ENCODE results near the gene PAQR8. TPM values are rescaled to one million over a fixed set of nuclear protein-coding genes. Genes with fewer than 3 reads are reported as not detected.
"Not testable (repeated sequence)": the region's sequence is repeated elsewhere in the genome, so short reads cannot be mapped to it uniquely, and the experiment has no call there.

Gene PAQR8
- total RNA-seq, 1 experiment from 2014 or later, result 3.2 TPM

DNA sequence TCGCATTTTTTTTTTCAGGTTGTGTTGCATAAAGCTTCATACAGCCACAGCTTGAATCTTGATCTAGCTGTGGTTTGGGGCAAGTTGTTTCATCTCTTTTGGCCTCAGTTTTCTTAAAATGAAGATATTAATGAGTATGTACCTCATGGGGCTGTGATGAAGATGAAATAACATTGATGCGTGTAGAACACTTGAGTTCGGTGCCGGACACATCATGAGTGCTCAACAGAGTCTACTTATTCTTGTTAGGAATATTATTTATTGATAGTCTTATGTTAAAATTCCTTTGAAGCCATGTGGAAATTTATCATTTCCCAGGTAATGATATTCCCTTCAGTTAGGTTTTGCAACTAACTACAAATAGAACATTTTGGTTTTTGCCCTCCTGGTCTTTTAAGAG is 3.4 kb downstream of the PAQR8 start:
- Histone ChIP-seq H3K9me3 (no peaks in the 10 kb centered on the region), H3K36me3 (no peaks in the 10 kb centered on the region), H3K4me3 (no peak overlapping the region), H3K27me3 (no peaks in the 10 kb centered on the region)
- DNase-seq, result no peak

DNA sequence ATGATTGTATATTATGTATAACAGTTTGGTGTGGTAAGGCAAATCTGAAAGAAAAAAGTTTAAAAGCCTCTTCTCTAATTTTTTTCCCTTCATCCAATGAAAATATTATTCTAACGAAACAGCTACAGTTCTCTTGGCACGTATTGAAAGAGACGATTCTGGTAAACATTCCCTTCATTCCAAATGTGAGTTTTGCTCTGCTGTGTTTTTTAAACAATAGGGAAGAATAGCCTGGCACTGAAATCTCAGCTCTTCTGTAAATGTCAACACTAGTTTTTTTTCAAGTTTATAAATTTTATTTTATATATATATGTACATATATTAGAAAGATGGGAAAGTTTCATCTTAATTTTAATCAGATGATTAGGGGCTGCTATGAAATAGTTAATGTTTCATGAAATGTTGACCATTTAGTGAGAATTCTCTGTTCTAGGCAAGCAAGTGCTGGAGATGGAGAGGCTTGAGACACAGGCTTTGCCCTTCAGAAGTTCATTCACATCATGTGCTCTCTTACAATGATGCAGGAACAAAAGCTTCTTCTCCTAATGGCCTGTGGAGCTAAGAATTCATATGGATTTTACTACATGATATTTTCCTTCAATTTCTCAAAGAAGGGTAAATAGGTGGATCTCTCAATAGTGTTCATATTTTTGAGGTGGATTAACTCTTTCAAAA is 4.1 kb downstream of the PAQR8 start:
- H3K36me3 ChIP-seq, result no peaks in the 10 kb centered on the region
- H3K9me3 ChIP-seq, result no peaks in the 10 kb centered on the region
- no peaks in the 10 kb centered on the region for H3K27me3 ChIP-seq
- H3K4me3 ChIP-seq, result no peak overlapping the region
- no peak for DNase-seq

- Histone ChIP-seq H3K9me3 (no peaks in the 10 kb centered on the region), H3K36me3 (no peaks in the 10 kb centered on the region), H3K4me3 (no peak overlapping the region), H3K27me3 (no peaks in the 10 kb centered on the region)
- DNase-seq, result no peak
These were observed 6.1 kb downstream of the PAQR8 start for GRCh38 chr6:52368002-52368401.

GRCh38 chr6:52369234-52369633 is 7.3 kb downstream of the PAQR8 start:
- H3K4me3 ChIP-seq, result no peak overlapping the region
- no peaks in the 10 kb centered on the region for H3K36me3 ChIP-seq
- DNase-seq, result no peak
- no peaks in the 10 kb centered on the region for H3K27me3 ChIP-seq
- H3K9me3 ChIP-seq, result peaks cover 4% of the 10 kb centered on the region; the same call in 1 of the 2 replicates

- Histone ChIP-seq H3K9me3 (peaks cover 5% of the 10 kb centered on the region; the same call in 1 of the 2 replicates), H3K27me3 (no peaks in the 10 kb centered on the region), H3K36me3 (no peaks in the 10 kb centered on the region), H3K4me3 (no peak overlapping the region)
- no peak for DNase-seq
These were observed 9.8 kb downstream of the PAQR8 start for GRCh38 chr6:52371656-52372191.

DNA sequence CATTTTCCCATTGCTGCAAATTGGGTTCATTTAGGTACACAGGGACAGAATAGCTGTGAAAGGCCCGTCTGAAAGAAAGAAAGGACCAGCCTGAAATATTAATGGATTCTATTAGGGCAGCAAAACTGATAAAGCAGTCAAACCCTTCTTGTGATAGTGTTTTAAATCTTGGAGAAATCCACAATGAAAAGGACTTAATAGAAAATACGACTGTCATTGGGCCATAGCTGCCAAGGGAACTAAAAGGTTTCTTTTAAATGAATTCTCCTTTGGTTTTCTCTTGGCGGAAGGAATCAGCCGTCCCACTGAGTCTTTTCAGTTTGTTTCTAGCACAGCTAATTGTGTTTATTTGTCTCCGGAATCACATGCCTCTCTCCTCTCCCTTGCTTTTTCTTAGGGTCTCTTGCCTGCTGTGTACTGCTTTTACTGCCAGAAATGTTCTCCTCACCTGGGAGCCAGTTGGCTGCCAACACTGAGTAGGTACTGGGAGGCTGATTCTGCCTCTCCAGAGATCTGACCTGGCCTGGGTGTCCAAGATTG is 11.3 kb downstream of the PAQR8 start:
- no peaks in the 10 kb centered on the region for H3K27me3 ChIP-seq
- H3K36me3 ChIP-seq, result no peaks in the 10 kb centered on the region
- DNase-seq, result no peak
- H3K9me3 ChIP-seq, result peaks cover 5% of the 10 kb centered on the region; the same call in 1 of the 2 replicates
- no peak overlapping the region for H3K4me3 ChIP-seq

- Histone ChIP-seq H3K27me3 (no peaks in the 10 kb centered on the region), H3K36me3 (no peaks in the 10 kb centered on the region), H3K9me3 (peaks cover 5% of the 10 kb centered on the region; the same call in 1 of the 2 replicates), H3K4me3 (no peak overlapping the region)
- no peak for DNase-seq
These were observed 12.3 kb downstream of the PAQR8 start for GRCh38 chr6:52374247-52374646.

DNA sequence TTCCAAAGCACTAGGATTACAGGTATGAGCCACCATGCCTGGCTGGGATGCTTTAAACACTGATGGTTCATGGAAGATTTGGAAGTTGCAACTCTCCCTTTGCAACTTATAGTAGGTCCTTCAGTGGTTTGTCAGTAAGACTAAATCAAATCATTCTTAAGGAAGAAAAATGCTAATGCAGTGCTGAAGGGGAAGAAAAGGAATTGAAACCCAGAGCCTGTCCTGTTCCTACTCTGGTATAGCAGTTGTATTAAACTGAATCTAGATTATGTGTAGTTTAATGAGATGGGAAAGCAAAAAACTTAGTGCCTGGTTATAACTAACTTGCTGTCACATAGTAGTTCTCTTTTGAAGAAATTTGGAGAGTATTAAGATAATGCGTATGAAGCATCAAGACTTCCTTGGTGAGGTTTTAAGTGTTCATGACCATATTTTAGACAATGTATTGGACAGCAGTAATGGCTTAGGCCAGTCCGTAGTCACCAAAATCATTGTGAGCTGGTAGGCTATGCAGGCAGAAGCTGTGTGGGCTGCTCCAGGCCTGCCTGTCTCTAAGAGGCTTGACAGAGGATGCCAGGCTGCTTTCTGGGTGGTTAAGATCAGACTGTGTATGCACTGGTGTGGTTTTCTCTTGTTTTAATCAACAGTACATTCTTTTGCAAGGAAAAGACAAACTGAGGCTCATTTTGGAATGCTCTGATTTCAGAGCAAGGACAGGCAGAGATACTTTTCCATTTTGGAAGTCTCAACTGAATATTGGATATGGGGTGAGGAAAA is 14.0 kb downstream of the PAQR8 start:
- no peaks in the 10 kb centered on the region for H3K27me3 ChIP-seq
- no peak overlapping the region for H3K4me3 ChIP-seq
- H3K9me3 ChIP-seq, result peaks cover 5% of the 10 kb centered on the region; the same call in 1 of the 2 replicates
- H3K36me3 ChIP-seq, result no peaks in the 10 kb centered on the region
- no peak for DNase-seq

- no peaks in the 10 kb centered on the region for H3K27me3 ChIP-seq
- peaks cover 5% of the 10 kb centered on the region; the same call in 1 of the 2 replicates for H3K9me3 ChIP-seq
- H3K4me3 ChIP-seq, result no peak overlapping the region
- DNase-seq, result no peak
- H3K36me3 ChIP-seq, result no peaks in the 10 kb centered on the region
These were observed 14.8 kb downstream of the PAQR8 start for GRCh38 chr6:52376763-52377162.

DNA sequence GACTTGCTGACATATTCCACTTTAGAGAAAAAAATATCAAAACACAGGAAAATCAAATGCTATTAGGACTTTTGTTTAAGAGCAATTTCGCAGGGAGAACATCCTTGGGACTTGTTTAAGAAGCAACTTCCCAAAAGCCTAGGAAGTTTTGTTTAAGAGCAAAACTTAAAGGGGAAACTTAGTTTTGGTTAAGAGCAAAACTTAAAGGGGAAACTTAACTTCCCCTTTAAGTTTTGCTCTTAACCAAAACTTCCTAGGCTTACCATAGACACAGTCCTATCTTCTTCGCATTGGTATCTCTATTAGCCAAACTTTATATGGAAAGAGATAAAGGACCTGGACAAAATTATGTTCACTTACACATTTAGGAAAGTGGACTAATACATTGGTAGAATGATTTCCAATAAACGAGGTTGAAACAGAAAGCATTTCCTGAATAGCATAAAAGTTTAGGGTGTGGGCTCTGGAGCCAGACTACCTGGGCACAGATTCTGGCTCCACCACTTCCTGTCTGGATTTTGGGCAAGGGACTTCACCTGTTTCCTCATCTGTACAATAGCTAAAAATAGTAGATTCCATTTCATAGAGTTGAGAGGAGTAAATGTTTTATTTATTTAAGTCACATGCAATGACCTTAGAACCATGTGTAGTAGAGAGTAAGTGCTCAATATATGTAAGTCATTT is 15.7 kb downstream of the PAQR8 start:
- H3K36me3 ChIP-seq, result no peaks in the 10 kb centered on the region
- peaks cover 5% of the 10 kb centered on the region; the same call in 1 of the 2 replicates for H3K9me3 ChIP-seq
- no peaks in the 10 kb centered on the region for H3K27me3 ChIP-seq
- no peak for DNase-seq
- H3K4me3 ChIP-seq, result no peak overlapping the region

DNA sequence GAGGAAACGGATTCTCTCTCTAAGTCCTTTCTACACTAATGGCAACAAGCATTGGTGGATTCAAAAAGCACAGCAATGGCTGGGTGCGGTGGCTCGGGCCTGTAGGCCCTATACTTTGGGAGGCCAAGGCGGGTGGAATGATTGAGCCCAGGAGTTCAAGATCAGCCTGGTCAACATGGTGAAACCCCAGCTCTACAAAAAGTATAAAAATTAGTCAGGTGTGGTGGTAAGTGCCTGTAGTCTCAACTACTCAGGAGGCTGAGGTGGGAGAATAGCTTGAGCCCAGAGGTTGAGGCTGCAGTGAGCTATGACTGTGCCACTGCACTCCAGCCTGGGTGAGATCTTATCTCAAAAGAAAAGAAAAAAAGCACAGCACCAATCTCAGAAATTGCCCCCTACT is 19.3 kb downstream of the PAQR8 start:
- H3K9me3 ChIP-seq, result no peaks in the 10 kb centered on the region
- H3K4me3 ChIP-seq, result no peak overlapping the region
- DNase-seq, result no peak

GRCh38 chr6:52384145-52384766 is 22.3 kb downstream of the PAQR8 start:
- no peak overlapping the region for H3K4me3 ChIP-seq
- H3K9me3 ChIP-seq, result peaks cover 3% of the 10 kb centered on the region
- no peak for DNase-seq
- no peaks in the 10 kb centered on the region for H3K27me3 ChIP-seq
- H3K36me3 ChIP-seq, result no peaks in the 10 kb centered on the region

More for the DNA sequence above, 19.3 kb downstream of the PAQR8 start:
- Histone ChIP-seq H3K27me3 (no peaks in the 10 kb centered on the region), H3K36me3 (no peaks in the 10 kb centered on the region)

- no peak overlapping the region for H3K4me3 ChIP-seq
- H3K27me3 ChIP-seq, result no peaks in the 10 kb centered on the region
- H3K9me3 ChIP-seq, result peaks cover 3% of the 10 kb centered on the region
- H3K36me3 ChIP-seq, result no peaks in the 10 kb centered on the region
- no peak for DNase-seq
These were observed 23.1 kb downstream of the PAQR8 start for GRCh38 chr6:52385074-52385473.

DNA sequence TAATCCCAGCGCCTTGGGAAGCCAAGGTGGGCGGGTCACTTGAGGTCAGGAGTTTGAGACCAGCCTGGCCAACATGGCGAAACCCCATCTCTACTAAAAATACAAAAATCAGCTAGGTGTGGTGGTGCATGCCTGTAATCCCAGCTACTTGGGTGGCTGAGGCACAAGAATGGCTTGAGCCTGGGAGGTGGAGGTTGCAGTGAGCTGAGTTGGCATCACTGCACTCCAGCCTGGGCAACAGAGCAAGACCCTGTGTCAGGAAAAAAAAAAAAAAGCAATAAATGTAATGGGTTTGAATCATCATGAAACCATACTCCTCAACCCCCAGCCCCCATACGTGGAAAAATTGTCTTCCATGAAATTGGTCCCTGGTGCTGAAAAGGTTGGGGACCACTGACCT is 26.2 kb downstream of the PAQR8 start:
- not testable (repeated sequence) for H3K36me3 ChIP-seq, H3K27me3 ChIP-seq, H3K9me3 ChIP-seq, DNase-seq, H3K4me3 ChIP-seq

DNA sequence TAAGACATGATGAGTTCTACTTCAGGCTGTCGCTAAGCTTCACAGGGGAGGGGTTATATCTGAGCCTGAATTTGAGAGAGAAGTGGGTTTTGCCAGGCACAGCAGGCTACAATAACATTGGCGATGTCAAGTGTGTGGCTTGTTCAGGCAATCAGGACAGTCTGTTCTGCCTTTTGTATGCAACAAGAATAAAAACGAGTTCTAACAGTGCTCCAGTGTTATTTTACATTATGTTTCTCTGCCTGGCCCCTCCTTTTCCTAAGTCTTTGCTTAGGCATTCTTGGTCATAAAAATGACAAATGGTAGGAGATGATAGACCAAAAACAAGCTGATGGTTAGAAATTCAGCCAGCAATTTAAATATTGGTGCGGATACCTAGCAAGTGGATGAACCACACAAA is 26.8 kb downstream of the PAQR8 start:
- Histone ChIP-seq H3K27me3 (no peaks in the 10 kb centered on the region), H3K9me3 (peaks cover 3% of the 10 kb centered on the region), H3K4me3 (no peak overlapping the region), H3K36me3 (no peaks in the 10 kb centered on the region)
- DNase-seq, result no peak

GRCh38 chr6:52389264-52389625 is 27.3 kb downstream of the PAQR8 start:
- no peaks in the 10 kb centered on the region for H3K27me3 ChIP-seq
- H3K36me3 ChIP-seq, result no peaks in the 10 kb centered on the region
- no peak for DNase-seq
- peaks cover 3% of the 10 kb centered on the region for H3K9me3 ChIP-seq
- H3K4me3 ChIP-seq, result no peak overlapping the region

All from MG63 (cell line).